Measurements from ENCODE around the gene F5. TPM values are rescaled to one million over a fixed set of nuclear protein-coding genes. Genes with fewer than 3 reads are reported as not detected.

The F5 gene
- polyA plus RNA-seq, 4 donors: under 0.01 to 2.5 (median 0.36) TPM; not detected in 1

Other genes with a start within 250 kb of the F5 start
- gene NME7, start 218.7 kb downstream of the F5 start, polyA plus RNA-seq: 10 to 100 TPM in 2 of 4 donors, 1 to 10 TPM in 2; 2.2 to 18.8 (median 8.8) TPM
- 10 to 100 TPM in 3 of 4 donors, 1 to 10 TPM in 1; 9.2 to 21.3 (median 11.9) TPM for gene BLZF1, start 218.3 kb downstream of the F5 start, polyA plus RNA-seq
- gene CCDC181, start 159.0 kb downstream of the F5 start, polyA plus RNA-seq: under 1 TPM in 2 of 4 donors, not detected in 2; 0.25 to 0.49 TPM
- gene SLC19A2, start 100.5 kb downstream of the F5 start, polyA plus RNA-seq: 10 to 100 TPM in 2 of 4 donors, 1 to 10 TPM in 2; 1.9 to 14.8 (median 9.3) TPM
- gene SELP, start 43.6 kb upstream of the F5 start, polyA plus RNA-seq: 1 to 10 TPM in 2 of 4 donors, under 1 TPM in 1, not detected in 1; 0.27 to 9.1 (median 1.4) TPM
- gene SELL, start 125.1 kb upstream of the F5 start, polyA plus RNA-seq: 1 to 10 TPM; 1.1 to 1.8 (median 1.6) TPM
- gene SELE, start 147.6 kb upstream of the F5 start, polyA plus RNA-seq: 1 to 10 TPM in 2 of 4 donors, under 1 TPM in 2; 0.22 to 3.1 (median 0.93) TPM
- 10 to 100 TPM in 1 of 4 donors, 1 to 10 TPM in 3; 6.5 to 10.7 (median 7.5) TPM for gene METTL18, start 208.4 kb upstream of the F5 start, polyA plus RNA-seq